K562 (cell line): ENCODE data around the gene TCF12. TPM values are rescaled to one million over a fixed set of nuclear protein-coding genes. Genes with fewer than 3 reads are reported as not detected.

Experiments
- polyA plus RNA-seq, 8 experiments: library from polyadenylated mRNA; depleted of rRNA in 4 of 8; stranded (reverse) in 5 of 8; unstranded in 3 of 8; fragments of >200 nt; fragmentation: Nextera tagmentation in 2 of 8; fragmentation: Illumina TruSeq in 1 of 8; extraction: Ambion mirVana in 2 of 8; extraction: Trizol in 1 of 8; gene quantifications; 2 replicates each; pipeline versions ENCODE4 v1.2.1 to v1.2.3, GENCODE V29; 2011 to 2014; ENCODE audit warnings: inconsistent platforms in 1 of 8, missing spikeins in 1 of 8
- total RNA-seq, 7 experiments: library from RNA; depleted of rRNA in 6 of 7; stranded (reverse); fragments of >200 nt in 6 of 7; fragmentation: Illumina TruSeq in 2 of 7; extraction: Trizol in 2 of 7; gene quantifications; 2 replicates each; pipeline versions ENCODE4 v1.2.1 to v1.2.3, GENCODE V29; 2011 to 2021; ENCODE audit warnings: low replicate concordance in 1 of 7
- TF ChIP-seq, protein P1 (sequence below), 2 experiments: fragments of 450-650 bp in 1 of 2; sonication (generic) in 1 of 2; formaldehyde crosslinking in 1 of 2; IDR thresholded peaks; 2 replicates each; pipeline versions ENCODE4 v1.7.1 to v1.9.0; 2016 to 2022; ENCODE audit warnings: inconsistent platforms in 1 of 2, mild to moderate bottlenecking in 1 of 2, missing genetic modification reagents in 1 of 2

Gene TCF12
- total and polyA plus RNA-seq, 9 of the 15 experiments (the other 6 are each of a cell fraction or from before 2014, with no cell fraction given) = 10.5 to 132 (median 52.9) TPM

DNA sequence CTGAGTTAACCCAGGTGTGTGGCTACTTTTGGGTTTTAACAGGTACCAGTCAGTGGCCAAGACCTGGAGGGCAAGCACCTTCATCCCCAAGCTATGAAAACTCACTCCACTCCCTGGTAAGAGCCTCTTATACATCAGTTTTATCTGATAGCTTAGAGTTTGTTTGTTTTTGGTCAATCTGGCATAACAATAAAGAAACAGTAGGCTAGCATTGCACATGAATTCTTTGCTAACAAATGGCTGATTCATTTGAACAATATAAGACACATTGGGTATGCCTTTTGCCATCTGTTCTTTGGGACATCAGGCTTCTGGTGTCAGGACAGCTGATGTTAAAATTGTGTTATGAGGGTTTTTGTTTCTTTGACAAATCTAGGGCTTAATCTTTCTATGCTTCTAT, 332.9 kb downstream of the TCF12 start (continued):
- TF ChIP-seq, protein P1, sequence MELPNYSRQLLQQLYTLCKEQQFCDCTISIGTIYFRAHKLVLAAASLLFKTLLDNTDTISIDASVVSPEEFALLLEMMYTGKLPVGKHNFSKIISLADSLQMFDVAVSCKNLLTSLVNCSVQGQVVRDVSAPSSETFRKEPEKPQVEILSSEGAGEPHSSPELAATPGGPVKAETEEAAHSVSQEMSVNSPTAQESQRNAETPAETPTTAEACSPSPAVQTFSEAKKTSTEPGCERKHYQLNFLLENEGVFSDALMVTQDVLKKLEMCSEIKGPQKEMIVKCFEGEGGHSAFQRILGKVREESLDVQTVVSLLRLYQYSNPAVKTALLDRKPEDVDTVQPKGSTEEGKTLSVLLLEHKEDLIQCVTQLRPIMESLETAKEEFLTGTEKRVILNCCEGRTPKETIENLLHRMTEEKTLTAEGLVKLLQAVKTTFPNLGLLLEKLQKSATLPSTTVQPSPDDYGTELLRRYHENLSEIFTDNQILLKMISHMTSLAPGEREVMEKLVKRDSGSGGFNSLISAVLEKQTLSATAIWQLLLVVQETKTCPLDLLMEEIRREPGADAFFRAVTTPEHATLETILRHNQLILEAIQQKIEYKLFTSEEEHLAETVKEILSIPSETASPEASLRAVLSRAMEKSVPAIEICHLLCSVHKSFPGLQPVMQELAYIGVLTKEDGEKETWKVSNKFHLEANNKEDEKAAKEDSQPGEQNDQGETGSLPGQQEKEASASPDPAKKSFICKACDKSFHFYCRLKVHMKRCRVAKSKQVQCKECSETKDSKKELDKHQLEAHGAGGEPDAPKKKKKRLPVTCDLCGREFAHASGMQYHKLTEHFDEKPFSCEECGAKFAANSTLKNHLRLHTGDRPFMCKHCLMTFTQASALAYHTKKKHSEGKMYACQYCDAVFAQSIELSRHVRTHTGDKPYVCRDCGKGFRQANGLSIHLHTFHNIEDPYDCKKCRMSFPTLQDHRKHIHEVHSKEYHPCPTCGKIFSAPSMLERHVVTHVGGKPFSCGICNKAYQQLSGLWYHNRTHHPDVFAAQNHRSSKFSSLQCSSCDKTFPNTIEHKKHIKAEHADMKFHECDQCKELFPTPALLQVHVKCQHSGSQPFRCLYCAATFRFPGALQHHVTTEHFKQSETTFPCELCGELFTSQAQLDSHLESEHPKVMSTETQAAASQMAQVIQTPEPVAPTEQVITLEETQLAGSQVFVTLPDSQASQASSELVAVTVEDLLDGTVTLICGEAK (IDR thresholded peaks at IDR 0.05) = no peak
- TF ChIP-seq, protein P1 (CRISPR knock-in tag; IDR thresholded peaks at IDR 0.05) = no peak
- TF ChIP-seq, all 486 proteins: peak for 0
